Measurements from ENCODE around the gene DPP10.

DNA sequence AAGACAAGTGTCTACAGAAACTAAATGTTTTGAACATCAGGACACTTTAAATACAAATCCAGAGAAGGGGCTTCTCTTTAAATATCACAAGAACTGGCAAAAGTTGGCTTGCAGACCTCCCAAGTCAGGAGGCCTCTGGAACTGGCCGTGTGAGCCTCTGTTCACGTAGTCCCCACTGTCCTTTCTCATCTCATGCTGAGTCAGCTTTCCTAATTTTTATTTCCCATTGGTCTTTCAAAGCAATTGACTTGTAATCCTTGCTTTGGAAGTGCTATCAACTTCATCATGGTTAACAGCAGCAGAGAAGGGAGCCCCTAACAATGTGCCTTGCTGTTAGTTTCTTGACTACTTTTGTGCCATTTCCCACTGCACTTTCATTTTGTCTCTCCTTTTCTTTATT lies 303.3 kb downstream of the DPP10 start:
- no peak for TF ChIP-seq ARNT (IDR thresholded peaks at IDR 0.05)
- TF ChIP-seq ZNF384 (IDR thresholded peaks at IDR 0.05), result no peak
- TF ChIP-seq ELF4 (IDR thresholded peaks at IDR 0.05), result no peak
- TF ChIP-seq FOXM1 (IDR thresholded peaks at IDR 0.05; ENCODE audit: borderline replicate concordance), result no peak
- TF ChIP-seq SP1 (IDR thresholded peaks at IDR 0.05), result no peak
- TF ChIP-seq FOXK2 (IDR thresholded peaks at IDR 0.05), result no peak
- TF ChIP-seq FOXA1 (IDR thresholded peaks at IDR 0.05), result no peak
- TF ChIP-seq TARDBP (IDR thresholded peaks at IDR 0.05), result no peak
- TF ChIP-seq BHLHE40 (IDR thresholded peaks at IDR 0.05; ENCODE audit: borderline replicate concordance), result no peak
